Measurements from ENCODE around the gene SRSF3. TPM values are rescaled to one million over a fixed set of nuclear protein-coding genes. Genes with fewer than 3 reads are reported as not detected.
"Not testable (repeated sequence)": the region's sequence is repeated elsewhere in the genome, so short reads cannot be mapped to it uniquely, and the experiment has no call there.

SRSF3 gene
- total and polyA plus RNA-seq, 5 experiments from 2014 or later, result 268 to 375 (median 357) TPM

DNA sequence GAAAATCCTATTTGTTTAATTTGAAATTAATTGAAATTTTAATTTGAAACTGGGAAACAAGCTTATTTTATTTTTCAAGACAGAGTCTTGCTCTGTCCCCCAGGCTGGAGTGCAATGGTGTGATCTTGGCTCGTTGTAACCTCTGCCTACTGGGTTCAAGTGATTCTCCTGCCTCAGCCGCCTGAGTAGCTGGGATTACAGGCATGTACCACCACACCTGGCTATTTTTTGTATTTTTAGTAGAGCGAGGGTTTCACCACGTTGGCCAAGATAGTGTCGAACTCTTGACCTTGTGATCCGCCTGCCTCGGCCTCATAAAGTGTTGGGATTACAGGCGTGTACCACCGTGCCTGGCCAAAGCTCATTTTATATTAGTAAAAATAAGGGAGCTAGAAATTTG, 4.2 kb downstream of the SRSF3 start:
- Mint-ChIP-seq H3K9me3 (peaks cover 0 to 5% (median 0%) of the 10 kb centered on the region in 9 donors), H3K36me3 (peaks cover 52 to 88% (median 81%) of the 10 kb centered on the region in 3 donors), H3K4me3 (peak overlapping the region; percentile 75 to 100 (median 96)), H3K4me1 (peaks cover 28 to 71% (median 68%) of the 10 kb centered on the region in 4 donors), H3K27ac (peak overlapping the region; percentile 74 to 96 (median 88)), H3K27me3 (peaks cover 0 to 4% (median 0%) of the 10 kb centered on the region in 5 donors)
- POLR2A ChIA-PET, result interaction anchor here (1.1 to 13.3 kb wide), 8 partner anchors 11 to 572 kb away, joined by 3 to 353 read pairs (median 8); partner anchors contain the start of gene STK38
- DNase-seq, result no peak
- no peak for ATAC-seq

DNA sequence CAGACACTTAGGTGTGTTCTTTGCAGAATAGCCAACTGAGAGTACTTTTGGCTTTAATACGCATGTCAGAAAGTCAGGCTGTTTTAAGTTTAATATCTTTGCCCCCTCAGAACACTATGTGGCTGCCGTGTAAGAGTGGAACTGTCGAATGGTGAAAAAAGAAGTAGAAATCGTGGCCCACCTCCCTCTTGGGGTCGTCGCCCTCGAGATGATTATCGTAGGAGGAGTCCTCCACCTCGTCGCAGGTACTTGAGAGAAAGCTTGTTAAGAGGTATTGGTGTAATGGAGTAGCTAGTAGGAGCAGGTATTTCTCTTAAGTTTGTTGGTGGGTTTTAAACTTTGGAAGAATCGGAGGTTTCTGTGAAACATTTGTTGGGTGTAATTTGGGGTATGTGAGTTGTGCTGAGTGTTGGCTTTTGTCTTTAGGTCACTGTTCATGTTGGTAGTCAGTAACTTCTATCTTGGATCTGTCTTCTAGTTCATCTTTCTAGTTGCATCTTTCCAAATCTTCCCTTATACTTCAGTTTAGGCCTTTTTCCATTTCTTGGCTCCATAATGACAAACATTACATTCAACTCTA, 4.7 kb downstream of the SRSF3 start:
- peaks cover 0 to 4% (median 0%) of the 10 kb centered on the region in 5 donors for H3K27me3 Mint-ChIP-seq

DNA sequence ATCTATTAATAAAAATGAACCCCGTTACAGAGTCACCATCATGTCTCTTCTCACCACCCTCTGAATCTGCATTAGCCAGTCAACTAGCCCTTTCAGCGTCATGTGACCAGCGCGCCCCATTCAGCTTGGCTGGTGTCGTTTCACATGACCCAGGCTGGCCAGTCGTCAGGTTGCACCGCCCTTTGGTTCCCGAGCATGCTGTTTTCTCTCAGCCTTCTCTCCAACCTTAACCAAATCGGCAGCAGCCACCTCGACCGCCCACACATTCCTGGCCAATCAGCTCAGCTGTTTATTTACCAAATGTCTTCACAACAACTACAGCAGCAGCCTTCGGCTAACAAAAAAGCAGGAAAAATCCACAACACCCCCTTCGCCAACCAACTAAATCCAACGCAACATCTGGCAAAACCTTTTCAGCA, 5.6 kb downstream of the SRSF3 start:
- H3K4me1 Mint-ChIP-seq, result peaks cover 28 to 82% (median 74%) of the 10 kb centered on the region in 4 donors
- peak; percentile 58 to 62 for ATAC-seq
- POLR2A ChIA-PET, result interaction anchor here (1.1 to 13.3 kb wide), 4 partner anchors 10 to 83 kb away, joined by 5 to 353 read pairs (median 36); partner anchors contain the start of gene STK38
- peaks cover 47 to 98% (median 79%) of the 10 kb centered on the region in 3 donors for H3K36me3 Mint-ChIP-seq
- no peaks in the 10 kb centered on the region for H3K9me3 Mint-ChIP-seq
- peak; percentile 20 to 76 (median 54) for DNase-seq
- H3K27ac Mint-ChIP-seq, result peak overlapping the region; percentile 74 to 96 (median 92)
- no peaks in the 10 kb centered on the region for H3K27me3 Mint-ChIP-seq
- peak overlapping the region; percentile 72 to 100 (median 90) for H3K4me3 Mint-ChIP-seq

More for the DNA sequence above, 4.7 kb downstream of the SRSF3 start:
- peak overlapping the region; percentile 75 to 100 (median 96) for H3K4me3 Mint-ChIP-seq
- DNase-seq, result peak in 1 of 10 donors; percentile 24
- H3K36me3 Mint-ChIP-seq, result peaks cover 52 to 93% (median 81%) of the 10 kb centered on the region in 3 donors
- H3K4me1 Mint-ChIP-seq, result peaks cover 29 to 72% (median 68%) of the 10 kb centered on the region in 4 donors
- ATAC-seq, result no peak
- H3K9me3 Mint-ChIP-seq, result peaks cover 0 to 5% (median 0%) of the 10 kb centered on the region in 9 donors
- H3K27ac Mint-ChIP-seq, result peak overlapping the region; percentile 74 to 96 (median 88)
- POLR2A ChIA-PET, result interaction anchor here (1.1 to 13.3 kb wide), 7 partner anchors 10 to 572 kb away, joined by 4 to 353 read pairs (median 10); partner anchors contain the start of gene STK38

DNA sequence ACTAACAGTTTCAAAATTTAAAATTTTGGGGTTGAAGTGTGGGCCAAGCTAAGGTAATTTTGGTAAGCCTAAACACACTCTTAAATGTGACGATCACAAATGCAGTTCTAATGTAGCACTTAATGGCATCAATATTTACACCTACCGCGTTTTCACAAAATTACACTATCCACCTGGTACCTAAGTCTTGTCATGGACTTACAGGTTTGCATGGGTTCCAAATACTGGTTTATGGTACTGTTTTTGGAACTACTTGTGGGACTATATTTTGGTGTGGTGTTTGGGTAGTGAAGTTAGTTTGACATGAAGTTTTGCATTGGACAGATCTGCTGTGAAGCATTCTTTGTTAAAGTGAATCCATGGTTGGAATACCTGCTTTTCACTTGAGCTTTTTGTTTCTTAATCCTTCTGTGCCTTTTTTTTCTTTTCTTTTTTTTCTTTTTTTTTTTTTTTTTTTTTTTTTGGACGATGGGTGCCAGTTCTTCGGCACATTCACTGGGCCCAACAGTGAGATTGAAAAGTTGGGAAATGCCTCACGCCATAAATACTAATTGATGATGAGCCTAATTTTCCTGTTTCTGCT, 6.5 kb downstream of the SRSF3 start:
- ATAC-seq (no peak), DNase-seq (peak in 1 of 10 donors; percentile 15)
- peak overlapping the region; percentile 72 to 100 (median 90) for H3K4me3 Mint-ChIP-seq
- H3K9me3 Mint-ChIP-seq, result no peaks in the 10 kb centered on the region
- peaks cover 38 to 98% (median 77%) of the 10 kb centered on the region in 3 donors for H3K36me3 Mint-ChIP-seq
- H3K27me3 Mint-ChIP-seq, result no peaks in the 10 kb centered on the region
- peaks cover 28 to 91% (median 82%) of the 10 kb centered on the region in 4 donors for H3K4me1 Mint-ChIP-seq
- H3K27ac Mint-ChIP-seq, result peak overlapping the region; percentile 74 to 96 (median 92)
- POLR2A ChIA-PET, result interaction anchor here (0.6 to 13.3 kb wide), 6 partner anchors 9 to 902 kb away, joined by 3 to 353 read pairs (median 6); partner anchors contain the start of gene STK38

DNA sequence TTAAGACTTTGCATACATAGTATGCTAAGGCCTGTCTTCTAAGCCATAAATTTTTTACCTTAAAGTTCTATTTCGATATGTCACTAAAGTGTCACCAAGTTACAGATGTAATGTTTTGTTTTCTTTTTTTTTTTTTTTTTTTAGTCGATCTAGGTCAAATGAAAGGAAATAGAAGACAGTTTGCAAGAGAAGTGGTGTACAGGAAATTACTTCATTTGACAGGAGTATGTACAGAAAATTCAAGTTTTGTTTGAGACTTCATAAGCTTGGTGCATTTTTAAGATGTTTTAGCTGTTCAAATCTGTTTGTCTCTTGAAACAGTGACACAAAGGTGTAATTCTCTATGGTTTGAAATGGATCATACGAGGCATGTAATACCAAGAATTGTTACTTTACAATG, 7.7 kb downstream of the SRSF3 start:
- Mint-ChIP-seq H3K36me3 (peaks cover 30 to 97% (median 72%) of the 10 kb centered on the region in 3 donors), H3K4me3 (peak overlapping the region; percentile 45 to 99 (median 78)), H3K4me1 (peaks cover 27 to 96% (median 85%) of the 10 kb centered on the region in 4 donors), H3K27ac (peak overlapping the region; percentile 88 to 96 (median 92))
- ATAC-seq, result peak; percentile 42 to 66
- DNase-seq, result peak in 3 of 10 donors; percentile 42 to 66 (median 65)
- H3K9me3 Mint-ChIP-seq, H3K27me3 Mint-ChIP-seq: not testable (repeated sequence)
- POLR2A ChIA-PET, result interaction anchor here (0.7 to 13.3 kb wide), 8 partner anchors 8 to 574 kb away, joined by 3 to 353 read pairs (median 5); partner anchors contain the start of genes MAPK14 and STK38

DNA sequence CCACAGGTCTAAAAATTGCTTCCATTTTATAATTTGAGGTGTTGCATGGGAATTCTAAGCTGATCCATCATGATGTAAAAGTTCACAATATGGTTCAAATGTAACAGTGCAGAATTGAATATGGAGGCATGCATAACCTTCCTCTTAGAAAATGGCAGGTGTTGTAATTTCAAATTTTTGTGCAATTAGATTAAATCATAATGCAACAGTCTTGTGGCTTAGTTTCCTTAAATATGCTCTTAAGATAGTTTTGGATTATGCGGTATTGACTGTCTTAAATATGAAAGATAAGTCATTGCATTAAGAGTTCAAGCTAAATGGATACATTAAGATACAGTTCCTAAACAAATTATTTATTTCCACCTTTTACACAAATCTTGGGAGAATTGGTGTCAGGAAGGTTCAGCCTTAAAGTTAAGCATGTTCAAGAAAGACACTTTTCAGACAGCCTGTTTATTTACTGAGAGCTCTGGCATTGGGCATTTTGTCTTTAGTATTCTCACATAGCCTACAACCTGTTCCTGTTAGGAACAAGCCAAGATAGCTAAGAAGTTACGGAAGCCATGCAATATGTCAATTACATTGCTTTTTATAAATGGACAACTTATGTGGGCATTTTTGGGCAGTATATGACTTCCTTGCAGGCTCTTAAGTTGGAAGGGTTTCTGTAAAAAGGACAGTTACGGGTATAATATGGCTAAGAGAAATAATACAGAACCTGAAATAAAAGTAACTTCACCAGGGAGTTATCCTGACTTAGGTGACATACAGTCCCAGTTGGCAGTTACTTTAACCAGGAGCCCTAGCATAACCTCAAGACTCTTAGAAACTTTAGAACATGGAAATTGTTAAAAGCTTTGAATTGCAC, 9.3 kb downstream of the SRSF3 start:
- Mint-ChIP-seq H3K4me1 (peaks cover 32 to 94% (median 86%) of the 10 kb centered on the region in 4 donors), H3K27ac (peak overlapping the region in 9 of 10 donors; percentile 17 to 96 (median 53)), H3K9me3 (no peaks in the 10 kb centered on the region), H3K27me3 (no peaks in the 10 kb centered on the region), H3K4me3 (peak overlapping the region in 8 of 10 donors; percentile 4 to 60 (median 24)), H3K36me3 (peaks cover 23 to 97% (median 63%) of the 10 kb centered on the region in 3 donors)
- POLR2A ChIA-PET, result interaction anchor here (0.5 to 13.3 kb wide), 6 partner anchors 8 to 97 kb away, joined by 3 to 353 read pairs (median 6); partner anchors contain the start of genes SRSF3 and STK38
- DNase-seq (no peak), ATAC-seq (no peak)

DNA sequence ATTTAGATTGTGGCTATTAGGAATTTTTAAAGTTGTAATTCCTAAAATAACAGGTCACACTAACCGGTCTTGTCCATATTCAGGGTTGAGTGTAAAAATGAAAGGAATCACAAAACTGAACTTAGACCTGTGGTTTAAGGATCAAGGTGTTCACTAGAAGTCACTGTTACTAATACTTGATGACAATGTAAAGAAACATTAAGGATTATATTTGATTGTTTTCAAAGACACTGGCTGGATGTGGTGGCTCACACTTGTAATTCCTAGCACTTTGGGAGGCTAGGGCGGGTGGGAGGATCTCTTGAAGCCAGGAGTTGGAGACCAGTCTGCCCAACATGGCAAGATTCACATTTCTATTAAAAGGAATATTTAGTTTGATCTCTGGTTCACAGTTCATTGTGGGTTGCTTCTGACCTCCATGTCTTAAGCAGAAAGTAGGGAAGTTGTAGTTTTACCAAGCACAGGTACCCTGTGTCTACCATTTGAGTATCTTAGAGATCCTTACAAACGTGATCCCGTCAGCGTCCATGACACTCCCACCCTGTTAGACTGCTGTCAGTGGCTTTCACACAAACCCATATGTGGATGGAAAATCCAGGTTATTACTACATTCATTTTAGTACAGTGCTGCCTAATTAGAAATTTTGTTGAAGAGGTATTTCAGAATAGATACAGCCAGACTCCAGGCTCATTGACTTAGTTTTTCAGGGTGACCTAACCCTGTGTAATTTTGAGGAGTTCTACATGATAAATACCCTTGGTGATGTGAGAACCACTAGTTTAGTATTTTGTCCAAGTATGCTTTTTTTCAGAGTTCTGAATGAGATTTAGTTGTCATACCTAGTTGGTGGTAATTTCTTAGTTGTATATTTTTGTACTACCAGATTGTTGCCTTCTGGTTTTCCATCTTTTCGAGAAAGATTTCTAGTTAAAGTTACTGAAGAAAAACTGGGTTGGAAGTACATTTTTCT, 10.2 kb downstream of the SRSF3 start:
- Mint-ChIP-seq H3K9me3 (no peaks in the 10 kb centered on the region), H3K27me3 (no peaks in the 10 kb centered on the region), H3K4me3 (peak overlapping the region in 9 of 10 donors; percentile 7 to 60 (median 30)), H3K36me3 (peaks cover 14 to 96% (median 56%) of the 10 kb centered on the region in 3 donors), H3K27ac (peak overlapping the region; percentile 65 to 88 (median 81)), H3K4me1 (peaks cover 31 to 94% (median 85%) of the 10 kb centered on the region in 4 donors)
- POLR2A ChIA-PET, result interaction anchor here (0.5 to 1.3 kb wide), 5 partner anchors 8 to 50 kb away, joined by 3 to 6 read pairs (median 5); partner anchors contain the start of gene SRSF3
- ATAC-seq, result no peak
- DNase-seq, result peak in 1 of 10 donors; percentile 8

DNA sequence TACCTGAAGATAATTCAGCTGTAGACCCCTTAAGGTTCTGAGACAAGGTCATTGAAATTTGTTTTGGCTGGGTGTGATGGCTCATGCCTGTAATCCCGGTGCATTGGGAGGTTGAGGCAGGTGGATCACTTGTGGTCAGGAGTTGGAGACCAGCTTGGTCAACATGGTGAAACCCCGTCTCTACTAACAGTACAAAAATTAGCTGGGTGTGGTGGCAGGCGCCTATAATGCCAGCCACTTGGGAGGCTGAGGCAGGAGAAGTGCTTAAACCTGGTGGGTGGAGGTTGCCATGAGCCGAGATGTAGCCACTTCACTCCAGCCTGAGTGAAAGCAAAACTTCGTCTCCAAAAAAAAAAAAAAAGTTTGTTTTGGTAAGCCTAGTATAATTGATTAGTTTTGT, 11.0 kb downstream of the SRSF3 start:
- H3K27me3 Mint-ChIP-seq, result no peaks in the 10 kb centered on the region
- peaks cover 28 to 92% (median 85%) of the 10 kb centered on the region in 4 donors for H3K4me1 Mint-ChIP-seq
- H3K36me3 Mint-ChIP-seq, result peaks cover 9 to 96% (median 48%) of the 10 kb centered on the region in 3 donors
- H3K27ac Mint-ChIP-seq, result peak overlapping the region; percentile 65 to 88 (median 81)
- DNase-seq (no peak), ATAC-seq (no peak)
- H3K9me3 Mint-ChIP-seq, result no peaks in the 10 kb centered on the region
- POLR2A ChIA-PET, result interaction anchor here (0.7 kb wide), 2 partner anchors 40 to 49 kb away, joined by 3 read pairs; no protein-coding TSS in a partner anchor
- H3K4me3 Mint-ChIP-seq, result peak overlapping the region in 8 of 10 donors; percentile 11 to 60 (median 39)

DNA sequence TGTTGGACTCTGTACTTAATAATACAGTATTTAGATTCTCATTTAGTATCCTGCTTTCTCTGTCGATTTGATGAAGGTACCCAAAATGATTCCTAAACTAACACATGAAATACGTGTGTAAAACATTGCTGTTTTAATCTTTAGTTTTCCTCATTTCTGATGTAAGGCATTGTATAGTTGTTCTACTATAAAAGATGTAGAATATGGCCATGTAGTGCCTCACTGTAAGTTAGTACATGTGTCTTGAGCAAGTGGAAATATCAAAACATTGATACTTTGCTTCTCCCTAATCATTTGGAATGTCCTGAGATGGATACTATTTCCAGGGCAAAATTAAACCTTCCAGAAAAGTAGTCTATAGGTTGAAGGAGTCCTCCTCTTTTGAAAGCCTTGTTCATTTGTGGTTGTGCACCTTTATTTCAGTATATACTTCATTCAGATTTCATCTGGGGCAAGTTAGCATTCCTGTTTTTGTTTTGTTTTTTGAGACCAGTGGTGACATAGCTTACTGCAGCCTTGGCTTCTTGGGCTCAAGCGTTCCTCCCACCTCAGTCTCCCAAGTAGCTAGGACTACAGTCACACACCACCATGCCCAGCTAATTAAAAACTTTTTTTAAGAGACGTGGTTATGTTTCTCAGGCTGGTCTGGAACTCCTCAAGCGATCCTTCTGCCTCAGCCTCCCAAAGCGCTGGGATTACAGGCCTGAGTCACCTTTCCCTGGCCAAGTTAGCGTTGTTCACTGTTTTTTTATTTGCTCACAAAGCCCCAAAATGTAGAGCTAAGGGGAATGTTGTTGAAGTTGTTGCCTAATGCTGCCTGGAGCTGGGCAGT, 11.6 kb downstream of the SRSF3 start:
- POLR2A ChIA-PET, result interaction anchor here (0.6 to 1.3 kb wide), 5 partner anchors 12 to 412 kb away, joined by 3 read pairs; partner anchors contain the start of gene SRSF3
- Mint-ChIP-seq H3K27me3 (no peaks in the 10 kb centered on the region), H3K4me1 (peaks cover 27 to 87% (median 83%) of the 10 kb centered on the region in 4 donors), H3K4me3 (peak overlapping the region in 8 of 10 donors; percentile 23 to 51 (median 36)), H3K36me3 (peaks cover 5 to 96% (median 46%) of the 10 kb centered on the region in 3 donors), H3K9me3 (no peaks in the 10 kb centered on the region), H3K27ac (peak overlapping the region; percentile 53 to 88 (median 81))
- DNase-seq (peak in 1 of 10 donors; percentile 12), ATAC-seq (no peak)

DNA sequence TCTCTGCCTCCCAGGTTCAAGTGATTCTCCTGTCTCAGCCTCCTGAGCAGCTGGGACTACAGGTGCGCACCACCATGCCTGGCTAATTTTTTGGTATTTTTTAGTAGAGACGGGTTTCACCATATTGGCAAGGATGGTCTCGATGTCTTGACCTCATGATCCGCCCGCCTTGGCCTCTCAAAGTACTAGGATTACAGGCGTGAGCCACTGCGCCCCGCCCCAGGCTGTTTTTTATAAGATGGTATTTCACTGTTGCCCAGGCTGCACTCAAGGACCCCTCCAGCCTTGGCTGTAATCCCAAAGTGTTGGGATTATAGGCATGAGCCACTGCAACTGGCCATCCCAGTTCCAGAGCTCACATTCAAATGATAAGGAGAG, 13.1 kb downstream of the SRSF3 start:
- not testable (repeated sequence) for H3K9me3 Mint-ChIP-seq, DNase-seq, H3K27me3 Mint-ChIP-seq, ATAC-seq
- POLR2A ChIA-PET, result interaction anchor here (0.8 to 6.2 kb wide), 4 partner anchors 9 to 73 kb away, joined by 3 to 67 read pairs (median 4); partner anchors contain the start of gene SRSF3
- Mint-ChIP-seq H3K4me3 (peak overlapping the region in 4 of 10 donors; percentile 7 to 54 (median 34)), H3K4me1 (peaks cover 28 to 82% (median 73%) of the 10 kb centered on the region in 4 donors), H3K36me3 (peaks cover 5 to 96% (median 47%) of the 10 kb centered on the region in 3 donors), H3K27ac (peak overlapping the region; percentile 4 to 88 (median 76))

Measured in naive thymus-derived CD8-positive, alpha-beta T cell (primary cell).